ENCODE data around the gene FBLN1. TPM values are rescaled to one million over a fixed set of nuclear protein-coding genes. Genes with fewer than 3 reads are reported as not detected.
"Not testable (repeated sequence)": the region's sequence is repeated elsewhere in the genome, so short reads cannot be mapped to it uniquely, and the experiment has no call there.

Gene FBLN1
- 12.2 and 12.6 TPM in 2 replicates for total RNA-seq
- polyA plus RNA-seq (2012): 7.4 TPM

DNA sequence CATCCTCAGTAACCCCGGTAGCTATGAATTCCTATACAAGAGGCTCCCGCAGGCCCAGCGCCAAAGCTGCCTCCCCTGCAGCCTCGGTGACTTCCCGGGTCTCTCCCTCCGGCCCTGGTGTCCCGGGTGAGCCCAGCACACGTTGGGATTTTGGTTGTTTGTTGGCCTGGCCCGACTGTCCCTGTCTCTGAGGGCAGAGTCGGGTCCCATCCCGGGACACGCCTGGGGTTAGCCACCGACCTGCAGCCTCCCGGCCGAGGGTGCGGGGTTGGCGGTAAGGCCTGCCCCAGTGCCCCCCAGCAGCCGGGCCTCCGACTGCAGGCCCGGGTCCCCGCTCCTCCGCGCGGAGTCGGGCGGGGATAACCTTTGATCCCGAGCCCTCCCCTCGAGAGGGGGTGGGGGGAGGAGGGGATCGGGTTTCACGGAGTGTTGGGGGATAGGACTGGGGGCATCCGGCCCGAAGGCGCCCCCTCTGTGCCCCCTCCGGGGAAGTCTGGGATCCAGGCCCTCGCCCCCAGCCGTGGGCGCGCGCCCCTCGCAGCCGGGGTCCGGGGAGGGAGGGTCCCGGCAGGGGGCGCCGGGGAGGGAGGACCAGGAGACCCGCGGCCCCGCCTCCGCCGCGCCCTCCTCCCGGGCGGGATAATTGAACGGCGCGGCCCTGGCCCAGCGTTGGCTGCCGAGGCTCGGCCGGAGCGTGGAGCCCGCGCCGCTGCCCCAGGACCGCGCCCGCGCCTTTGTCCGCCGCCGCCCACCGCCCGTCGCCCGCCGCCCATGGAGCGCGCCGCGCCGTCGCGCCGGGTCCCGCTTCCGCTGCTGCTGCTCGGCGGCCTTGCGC, at the start of gene FBLN1:
FBLN1 (plus strand) TSS at position 669 of the 835 bp plus-strand sequence; CDS start at position 772, 103 bp downstream.
- peak; percentile 25 for DNase-seq (ENCODE audit: low read depth)

DNA sequence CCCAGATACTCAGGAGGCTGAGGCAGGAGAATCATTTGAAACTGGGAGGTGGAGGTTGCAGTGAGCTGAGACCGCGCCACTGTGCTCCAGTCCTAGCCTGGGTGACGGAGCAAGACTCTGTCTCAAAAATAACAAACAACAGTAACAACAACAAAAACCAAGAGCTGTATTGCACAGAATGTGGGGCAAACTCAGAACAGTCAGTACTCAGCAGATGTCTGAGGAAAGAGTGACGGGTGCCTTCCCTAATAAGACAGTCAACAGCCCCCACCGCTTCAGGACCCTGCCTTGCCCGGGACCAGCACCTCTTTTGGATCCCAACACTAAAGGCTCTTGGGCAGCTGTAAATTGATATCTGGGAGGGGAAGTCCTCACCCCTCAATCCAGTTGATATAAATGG, 48.9 kb upstream of the FBLN1 start:
- no peak for DNase-seq (ENCODE audit: low read depth)

- no peak for DNase-seq (ENCODE audit: low read depth)
Measured at GRCh38 chr22:45454275-45454674, 48.4 kb upstream of the FBLN1 start.

DNA sequence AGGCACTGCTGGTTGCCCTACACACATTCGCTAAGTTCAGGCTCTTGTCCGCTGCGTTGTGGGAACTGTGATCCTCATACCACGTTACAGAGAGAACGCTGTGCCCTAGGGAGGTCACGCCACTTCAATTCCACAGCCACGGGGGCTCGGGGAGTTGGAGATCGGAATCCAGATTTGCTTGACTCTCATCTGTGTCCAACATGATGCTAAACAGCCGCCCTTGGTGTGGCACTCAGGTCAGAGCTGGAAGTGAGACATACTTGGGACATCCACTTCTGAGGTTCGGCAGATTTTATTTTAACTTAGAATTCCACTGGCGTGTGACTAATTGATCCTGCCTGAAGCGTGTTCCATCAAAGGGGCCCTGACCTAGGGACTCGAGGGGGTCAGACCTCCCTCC, 47.5 kb upstream of the FBLN1 start:
- DNase-seq (ENCODE audit: low read depth): no peak

GRCh38 chr22:45455621-45456020, 47.1 kb upstream of the FBLN1 start:
- no peak for DNase-seq (ENCODE audit: low read depth)

DNA sequence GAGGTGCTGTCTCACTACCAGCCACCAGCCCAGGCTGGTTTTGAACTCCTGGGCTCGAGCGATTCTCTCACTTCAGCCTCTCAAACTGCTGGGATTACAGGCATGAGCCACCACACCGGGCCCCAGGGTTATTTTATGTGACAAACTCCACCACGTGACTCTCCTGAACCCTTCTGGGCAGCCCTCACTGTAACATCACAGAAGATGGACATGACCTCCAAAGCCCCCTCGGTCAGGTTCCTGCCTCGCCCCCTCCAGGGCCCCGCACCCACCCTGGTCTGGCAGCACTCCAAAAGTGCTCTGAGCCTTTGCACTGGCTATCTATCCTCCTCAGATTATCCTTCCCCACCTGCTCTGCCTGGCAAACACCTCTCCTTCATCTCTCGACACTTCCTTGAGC, 45.9 kb upstream of the FBLN1 start:
- no peak for DNase-seq (ENCODE audit: low read depth)

DNA sequence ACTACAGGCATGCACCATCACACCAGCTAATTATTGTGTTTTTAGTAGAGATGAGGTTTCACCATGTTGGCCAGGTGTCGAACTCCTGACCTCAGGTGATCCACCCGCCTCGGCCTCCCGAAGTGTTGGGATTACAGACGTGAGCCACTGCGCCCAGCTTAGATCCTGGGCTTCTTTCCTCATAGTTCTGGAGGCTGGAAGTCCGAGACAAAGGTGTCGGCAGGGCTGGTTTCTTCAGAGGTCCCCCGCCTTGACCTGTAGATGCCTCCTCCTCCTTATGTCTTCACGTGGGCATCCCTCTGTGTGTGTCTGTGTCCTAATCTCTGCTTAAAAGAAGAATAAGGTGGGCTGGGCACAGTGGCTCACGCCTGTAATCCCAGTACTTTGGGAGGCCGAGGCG, 44.2 kb upstream of the FBLN1 start:
- DNase-seq (ENCODE audit: low read depth): no peak

- no peak for DNase-seq (ENCODE audit: low read depth)
Measured at GRCh38 chr22:45459235-45459634, 43.4 kb upstream of the FBLN1 start.

GRCh38 chr22:45460288-45461109, 42.2 kb upstream of the FBLN1 start:
- DNase-seq (ENCODE audit: low read depth): no peak

- no peak for DNase-seq (ENCODE audit: low read depth)
Measured at GRCh38 chr22:45462034-45462655, 40.5 kb upstream of the FBLN1 start.

GRCh38 chr22:45463691-45464090, 39.0 kb upstream of the FBLN1 start:
- not testable (repeated sequence) for DNase-seq (ENCODE audit: low read depth)

- no peak for DNase-seq (ENCODE audit: low read depth)
Measured at GRCh38 chr22:45465633-45466032, 37.0 kb upstream of the FBLN1 start.

DNA sequence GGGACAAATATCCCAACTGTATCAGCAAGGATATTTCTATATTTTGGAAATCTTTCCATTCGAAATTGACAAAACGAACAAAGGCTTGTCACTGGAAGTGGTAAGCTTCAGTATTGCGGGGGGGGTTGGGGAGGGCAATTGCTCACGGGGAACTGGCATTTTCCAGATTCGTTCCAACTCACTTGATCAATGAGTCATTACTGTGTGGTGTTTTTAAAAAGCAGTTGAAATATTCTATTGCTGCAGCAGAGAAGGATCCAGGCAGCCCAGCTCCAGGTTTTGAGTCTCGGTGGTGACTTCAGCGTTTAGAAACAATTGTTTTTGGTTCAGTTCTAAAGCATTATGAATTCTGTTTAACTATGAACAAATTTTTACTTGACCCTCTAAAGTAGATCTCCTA, 33.8 kb upstream of the FBLN1 start:
- DNase-seq (ENCODE audit: low read depth): peak; percentile 34

- no peak for DNase-seq (ENCODE audit: low read depth)
Measured at GRCh38 chr22:45469281-45470073, 33.2 kb upstream of the FBLN1 start.

DNA sequence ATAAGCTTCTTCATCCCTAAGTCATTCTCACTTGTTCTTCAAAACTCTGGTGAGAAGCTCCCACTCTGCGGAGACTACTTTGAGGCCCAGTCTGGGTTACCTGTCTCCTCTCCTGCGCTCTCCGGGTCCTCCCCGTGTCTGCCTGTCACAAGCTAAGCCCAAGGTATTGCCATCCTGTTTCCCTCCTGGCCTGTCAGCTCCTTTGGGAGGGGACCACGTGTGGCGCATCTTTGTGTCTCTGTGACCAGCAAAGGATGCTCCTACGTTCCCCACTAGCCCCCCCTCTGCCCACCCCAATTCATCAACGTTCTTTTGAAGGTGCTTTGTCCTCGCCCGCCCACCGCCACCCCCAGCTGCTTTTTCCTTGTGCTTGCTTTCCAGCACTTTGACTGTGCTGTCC, 31.8 kb upstream of the FBLN1 start:
- no peak for DNase-seq (ENCODE audit: low read depth)

DNA sequence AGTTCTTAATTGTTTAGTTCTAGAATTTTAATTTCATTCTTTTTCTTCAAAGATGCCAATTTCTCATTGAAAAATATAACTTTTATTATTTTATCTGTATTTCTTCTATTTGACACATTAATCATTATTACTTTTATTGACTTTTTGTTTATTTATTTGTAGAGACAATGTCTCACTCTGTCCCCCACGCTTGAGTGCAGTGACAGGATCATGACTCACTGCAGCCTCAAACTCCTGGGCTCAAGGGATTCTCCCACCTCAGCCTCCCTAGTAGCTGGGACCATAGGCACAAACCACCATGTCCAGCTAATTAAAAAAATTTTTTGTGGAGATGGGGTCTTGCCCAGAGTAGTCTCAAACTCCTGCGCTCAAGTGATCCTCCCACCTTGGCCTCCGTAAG, 30.3 kb upstream of the FBLN1 start:
- DNase-seq (ENCODE audit: low read depth): no peak

GRCh38 chr22:45473626-45474237, 29.0 kb upstream of the FBLN1 start:
- DNase-seq (ENCODE audit: low read depth): no peak

- DNase-seq (ENCODE audit: low read depth): no peak
Measured at GRCh38 chr22:45475063-45475747, 27.5 kb upstream of the FBLN1 start.

DNA sequence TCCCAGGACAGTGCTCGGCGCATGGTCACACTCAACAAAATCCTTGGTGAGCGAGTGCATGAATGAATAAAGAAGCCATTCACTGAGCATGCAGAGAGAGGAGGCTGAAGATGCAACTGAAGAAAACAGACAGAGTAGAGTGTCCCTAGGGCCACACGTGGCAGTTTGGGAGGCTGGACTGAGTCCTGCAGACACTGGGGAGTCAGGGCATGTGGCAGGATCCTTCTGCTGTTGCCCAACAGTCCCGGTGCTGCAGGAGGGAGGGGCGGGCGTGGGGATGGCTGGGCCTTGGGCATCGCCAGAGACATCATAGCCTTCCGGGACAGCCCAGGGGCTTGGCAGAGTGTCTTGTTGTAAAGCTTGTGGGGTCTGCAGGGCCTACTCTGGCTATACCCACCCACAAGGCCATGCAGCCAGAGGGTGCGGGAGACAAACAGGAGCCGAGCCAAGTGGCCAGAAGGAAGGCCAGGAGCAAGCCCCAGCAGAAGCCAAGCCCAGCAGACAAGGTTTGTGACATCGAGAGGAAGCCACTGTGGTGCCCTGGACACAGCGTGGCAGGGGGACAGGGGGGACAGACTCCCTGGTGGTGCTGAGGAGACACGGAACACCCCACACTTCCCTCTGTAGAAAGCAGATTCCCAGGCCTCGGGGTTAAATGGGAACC, 26.7 kb upstream of the FBLN1 start:
- no peak for DNase-seq (ENCODE audit: low read depth)
